Measurements from ENCODE around the gene ASF1B.

The ASF1B gene

DNA sequence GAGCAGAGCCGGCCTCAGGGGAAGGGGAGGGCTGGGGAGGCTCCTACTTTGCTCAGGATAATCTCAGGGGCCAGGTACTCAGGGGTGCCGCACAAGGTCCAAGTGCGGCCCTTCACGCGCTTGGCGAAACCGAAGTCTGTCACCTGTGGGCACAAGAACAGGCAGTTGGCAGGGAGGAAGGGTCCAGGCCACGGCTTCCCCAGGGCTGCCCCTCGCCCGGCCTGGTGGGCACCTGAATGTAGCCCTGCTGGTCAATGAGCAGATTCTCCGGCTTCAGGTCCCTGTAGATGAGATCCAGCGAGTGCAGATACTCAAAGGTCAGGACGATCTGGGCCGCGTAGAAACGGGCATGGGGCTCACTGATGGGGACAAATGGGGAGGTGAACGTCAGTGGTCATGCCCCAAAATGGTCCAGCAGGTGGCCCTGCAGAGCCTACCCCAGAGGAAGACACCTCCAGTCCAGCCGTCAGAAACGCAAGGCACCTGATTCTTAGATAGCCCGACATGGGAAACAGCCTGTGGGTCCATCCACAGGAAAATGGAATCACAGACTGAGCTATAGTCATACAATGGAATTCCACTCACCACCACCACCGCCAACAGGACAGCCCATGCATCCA lies 38.7 kb downstream of the ASF1B start:
- Histone ChIP-seq H2AFZ (ENCODE audit: low read depth, low read length, severe bottlenecking) (no peak overlapping the region), H3K36me3 (ENCODE audit: low read length) (no peaks in the 10 kb centered on the region), H3K9me2 (replicated peaks; ENCODE audit: insufficient read depth, low read length) (no peaks in the 10 kb centered on the region), H3K27me3 (ENCODE audit: low read length) (no peaks in the 10 kb centered on the region), H3K79me2 (ENCODE audit: insufficient read depth, low read length) (no peaks in the 10 kb centered on the region), H3K27ac (ENCODE audit: low read depth, low read length) (no peak overlapping the region), H3K4me3 (ENCODE audit: insufficient read depth, low read length, poor library complexity, severe bottlenecking) (no peak overlapping the region), H3F3A (ENCODE audit: insufficient read depth) (peaks cover 8% of the 10 kb centered on the region; the same call in 1 of the 2 replicates), H3K9ac (ENCODE audit: low read length) (no peak overlapping the region), H3K9me3 (ENCODE audit: insufficient read depth, low read length) (no peaks in the 10 kb centered on the region), H3K4me2 (ENCODE audit: low read depth, low read length, poor library complexity, severe bottlenecking) (no peak overlapping the region), H4K20me1 (ENCODE audit: low read depth, low read length) (no peaks in the 10 kb centered on the region)
- TF ChIP-seq EZH2phosphoT487 (conservative IDR thresholded peaks at IDR 0.05; ENCODE audit: low read length) (no peak), CTCF (IDR thresholded peaks at IDR 0.05; ENCODE audit: insufficient read depth, low read length, poor library complexity, severe bottlenecking) (no peak)

GRCh38 chr19:14096272-14096992 lies 40.0 kb downstream of the ASF1B start:
- Histone ChIP-seq H4K20me1 (ENCODE audit: low read depth, low read length) (no peaks in the 10 kb centered on the region), H3K9me3 (ENCODE audit: insufficient read depth, low read length) (no peaks in the 10 kb centered on the region), H3K4me3 (ENCODE audit: insufficient read depth, low read length, poor library complexity, severe bottlenecking) (no peak overlapping the region), H3F3A (ENCODE audit: insufficient read depth) (peaks cover 8% of the 10 kb centered on the region; the same call in 1 of the 2 replicates), H3K27ac (ENCODE audit: low read depth, low read length) (no peak overlapping the region), H3K9ac (ENCODE audit: low read length) (no peak overlapping the region), H3K79me2 (ENCODE audit: insufficient read depth, low read length) (no peaks in the 10 kb centered on the region), H3K9me2 (replicated peaks; ENCODE audit: insufficient read depth, low read length) (no peaks in the 10 kb centered on the region), H3K4me2 (ENCODE audit: low read depth, low read length, poor library complexity, severe bottlenecking) (no peak overlapping the region), H3K27me3 (ENCODE audit: low read length) (no peaks in the 10 kb centered on the region), H2AFZ (ENCODE audit: low read depth, low read length, severe bottlenecking) (no peak overlapping the region), H3K36me3 (ENCODE audit: low read length) (no peaks in the 10 kb centered on the region)
- no peak for TF ChIP-seq CTCF (IDR thresholded peaks at IDR 0.05; ENCODE audit: insufficient read depth, low read length, poor library complexity, severe bottlenecking)
- no peak for TF ChIP-seq EZH2phosphoT487 (conservative IDR thresholded peaks at IDR 0.05; ENCODE audit: low read length)

DNA sequence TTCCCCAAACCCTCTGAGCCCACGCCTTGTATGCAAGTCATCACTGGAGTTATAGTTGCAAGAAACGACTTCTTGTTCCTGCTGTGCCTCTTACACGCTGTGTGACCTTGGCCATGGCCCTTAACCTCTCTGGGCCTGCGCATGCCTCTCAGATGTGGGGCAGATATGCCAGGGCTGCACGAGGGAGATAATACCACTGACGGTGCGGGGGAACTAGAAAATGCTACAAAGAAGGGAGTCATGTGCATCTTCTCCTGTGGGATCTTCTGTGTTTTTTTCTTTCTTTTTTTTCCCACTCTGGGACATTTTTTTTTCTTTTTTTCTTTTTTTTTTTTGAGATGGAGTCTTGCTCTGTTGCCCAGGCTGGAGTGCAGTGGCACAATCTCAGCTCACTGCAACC lies 41.5 kb downstream of the ASF1B start:
- H3F3A ChIP-seq (ENCODE audit: insufficient read depth) = peaks cover 8% of the 10 kb centered on the region; the same call in 1 of the 2 replicates
- TF ChIP-seq EZH2phosphoT487 (conservative IDR thresholded peaks at IDR 0.05; ENCODE audit: low read length) = no peak
- TF ChIP-seq CTCF (IDR thresholded peaks at IDR 0.05; ENCODE audit: insufficient read depth, low read length, poor library complexity, severe bottlenecking) = no peak
- H2AFZ ChIP-seq (ENCODE audit: low read depth, low read length, severe bottlenecking) = no peak overlapping the region
- no peaks in the 10 kb centered on the region for H3K9me3 ChIP-seq (ENCODE audit: insufficient read depth, low read length)
- no peak overlapping the region for H3K4me3 ChIP-seq (ENCODE audit: insufficient read depth, low read length, poor library complexity, severe bottlenecking)
- no peaks in the 10 kb centered on the region for H3K36me3 ChIP-seq (ENCODE audit: low read length)
- no peak overlapping the region for H3K9ac ChIP-seq (ENCODE audit: low read length)
- no peaks in the 10 kb centered on the region for H3K9me2 ChIP-seq (replicated peaks; ENCODE audit: insufficient read depth, low read length)
- H3K4me2 ChIP-seq (ENCODE audit: low read depth, low read length, poor library complexity, severe bottlenecking) = no peak overlapping the region
- H3K27ac ChIP-seq (ENCODE audit: low read depth, low read length) = no peak overlapping the region
- no peaks in the 10 kb centered on the region for H4K20me1 ChIP-seq (ENCODE audit: low read depth, low read length)
- H3K27me3 ChIP-seq (ENCODE audit: low read length) = no peaks in the 10 kb centered on the region
- H3K79me2 ChIP-seq (ENCODE audit: insufficient read depth, low read length) = no peaks in the 10 kb centered on the region
